ENCODE measurements around the gene GNPTG. TPM values are rescaled to one million over a fixed set of nuclear protein-coding genes. Genes with fewer than 3 reads are reported as not detected.

GNPTG gene
- total RNA-seq, 1 donor from 2014 or later, result 101 TPM

DNA sequence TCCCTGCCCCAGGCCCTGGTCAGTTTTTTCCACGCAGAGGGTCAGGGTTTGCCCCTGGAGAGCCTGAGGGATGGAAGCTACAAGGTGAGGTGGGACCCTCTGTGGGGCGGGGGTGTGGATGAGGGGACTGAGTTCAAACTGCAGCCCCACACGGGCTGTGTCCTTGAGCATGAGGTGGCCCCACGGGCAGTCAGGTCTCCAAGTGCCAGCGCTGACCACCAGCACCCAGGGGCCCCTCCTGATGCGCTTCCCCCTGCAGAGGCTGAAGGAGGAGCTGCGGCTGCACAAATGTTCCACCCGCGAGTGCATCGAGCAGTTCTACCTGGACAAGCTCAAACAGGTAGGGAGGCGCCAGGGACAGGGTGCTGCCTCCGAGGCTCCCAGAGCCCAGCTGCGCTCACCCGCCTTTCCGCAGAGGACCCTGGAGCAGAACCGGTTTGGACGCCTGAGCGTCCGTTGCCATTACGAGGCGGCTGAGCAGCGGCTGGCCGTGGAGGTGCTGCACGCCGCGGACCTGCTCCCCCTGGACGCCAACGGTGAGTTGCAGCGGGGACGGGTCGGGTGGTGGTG, 4.4 kb upstream of the GNPTG start:
- no peak for DNase-seq (ENCODE audit: low read depth)

DNA sequence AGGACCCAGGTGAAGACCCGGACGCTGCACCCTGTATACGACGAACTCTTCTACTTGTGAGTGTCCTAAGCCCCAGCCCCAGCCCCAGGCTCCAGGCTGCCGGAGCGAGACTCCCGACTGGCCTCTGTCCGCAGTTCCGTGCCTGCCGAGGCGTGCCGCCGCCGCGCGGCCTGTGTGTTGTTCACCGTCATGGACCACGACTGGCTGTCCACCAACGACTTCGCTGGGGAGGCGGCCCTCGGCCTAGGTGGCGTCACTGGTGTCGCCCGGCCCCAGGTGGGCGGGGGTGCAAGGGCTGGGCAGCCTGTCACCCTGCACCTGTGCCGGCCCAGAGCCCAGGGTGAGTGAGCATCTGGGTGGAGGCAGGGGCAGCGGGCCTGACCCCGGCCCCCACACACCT, 3.8 kb upstream of the GNPTG start:
- DNase-seq (ENCODE audit: low read depth), result no peak

DNA sequence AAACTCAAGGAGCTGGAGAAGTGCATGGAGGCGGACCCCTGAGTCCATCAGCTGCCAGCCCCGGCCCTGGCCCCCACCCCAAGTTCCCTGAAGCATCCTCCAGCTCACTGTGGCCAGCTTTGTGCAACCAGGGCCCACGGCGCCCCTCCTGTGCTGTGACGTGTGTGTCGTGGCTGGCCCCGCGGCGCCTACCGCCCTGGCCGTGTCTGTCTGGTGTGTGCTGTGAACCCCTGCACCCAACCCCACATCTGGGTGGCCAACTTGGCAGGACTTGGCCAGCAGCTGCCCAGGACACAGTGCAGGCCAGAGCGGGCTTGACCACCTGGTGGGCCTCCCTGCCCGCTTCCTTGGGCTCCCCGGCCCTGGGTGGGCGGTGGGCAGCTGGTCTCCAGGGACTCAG, 3.3 kb upstream of the GNPTG start:
- no peak for DNase-seq (ENCODE audit: low read depth)

DNA sequence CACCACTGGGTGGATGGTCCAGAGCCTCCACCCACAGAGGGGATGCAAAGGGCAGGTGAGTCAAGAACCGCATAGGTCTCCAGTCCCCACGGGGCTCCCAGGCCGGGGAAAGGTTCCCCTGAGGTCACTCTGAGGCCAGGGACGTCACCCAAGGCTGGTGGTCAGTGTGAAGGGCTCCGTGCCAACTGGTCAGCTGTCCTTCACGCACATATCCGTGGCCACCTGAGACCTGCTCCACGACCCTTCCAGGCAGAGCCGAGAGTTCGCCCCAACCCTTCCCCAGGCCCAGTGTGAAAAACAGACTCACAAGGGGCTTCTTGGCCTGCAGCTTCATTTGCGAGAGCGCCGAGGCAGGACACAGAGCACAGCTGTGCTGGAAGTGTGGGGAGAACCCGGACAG, 2.8 kb upstream of the GNPTG start:
- DNase-seq (ENCODE audit: low read depth), result no peak

DNA sequence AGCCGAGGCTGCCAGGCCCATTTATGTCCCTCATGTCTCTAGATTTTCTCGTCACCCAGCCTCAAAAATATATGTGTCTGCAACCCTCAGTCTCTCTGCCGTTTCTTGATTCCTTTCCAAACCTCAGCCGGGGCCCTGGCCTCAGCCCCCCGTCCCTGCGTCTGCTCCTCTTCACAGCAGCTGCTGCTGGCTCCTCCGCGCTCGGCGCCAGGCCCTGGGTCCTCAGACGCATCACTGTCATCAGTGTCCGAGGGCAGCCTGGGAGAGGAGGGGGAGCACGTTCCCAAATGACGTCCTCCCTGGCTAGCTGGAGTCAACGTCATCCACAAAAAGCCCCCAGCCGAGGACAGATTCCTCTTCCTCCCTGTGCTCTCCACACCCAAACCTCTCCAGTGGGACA, 2.4 kb upstream of the GNPTG start:
- no peak for DNase-seq (ENCODE audit: low read depth)

DNA sequence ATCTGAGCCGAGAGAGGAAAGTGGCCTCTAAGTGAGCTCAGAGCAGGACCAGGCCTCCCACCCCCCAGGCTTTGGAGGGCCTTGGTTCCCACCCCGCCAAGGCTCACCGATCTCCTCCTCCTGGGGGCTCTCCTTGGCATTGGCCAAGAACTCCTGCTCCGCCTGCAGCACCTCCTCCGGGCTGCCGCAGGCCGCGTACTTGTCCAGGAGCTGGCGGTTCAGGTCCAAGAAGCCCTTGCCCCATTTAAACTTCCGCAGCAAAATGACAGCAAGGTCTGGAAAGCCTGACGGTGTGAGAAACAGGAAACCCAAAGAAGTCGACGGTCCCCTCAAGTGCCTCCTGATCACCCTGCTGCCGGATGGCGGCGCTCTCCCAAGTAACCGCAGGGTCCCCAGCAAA, 1.8 kb upstream of the GNPTG start:
- DNase-seq (ENCODE audit: low read depth), result no peak

DNA sequence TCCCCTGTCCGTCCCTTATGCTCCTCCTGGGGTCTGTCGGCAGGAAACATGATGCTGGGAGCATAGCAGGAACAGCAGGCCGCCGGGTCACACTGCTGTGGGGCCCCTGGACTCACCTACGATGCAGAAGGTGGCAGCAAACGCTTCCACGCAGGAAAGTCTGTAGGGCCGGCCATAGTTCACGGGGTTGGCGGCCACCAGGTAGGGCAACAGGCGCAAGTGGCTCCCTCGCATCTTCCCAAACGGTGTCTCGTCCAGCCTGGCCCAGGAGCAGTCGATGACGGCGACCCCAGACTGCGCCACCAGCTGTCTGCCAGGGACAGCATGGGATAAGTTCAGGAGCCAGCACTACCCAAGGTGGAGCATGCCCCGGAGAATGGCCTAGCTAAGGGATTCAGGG, 1.0 kb upstream of the GNPTG start:
- DNase-seq (ENCODE audit: low read depth), result no peak

DNA sequence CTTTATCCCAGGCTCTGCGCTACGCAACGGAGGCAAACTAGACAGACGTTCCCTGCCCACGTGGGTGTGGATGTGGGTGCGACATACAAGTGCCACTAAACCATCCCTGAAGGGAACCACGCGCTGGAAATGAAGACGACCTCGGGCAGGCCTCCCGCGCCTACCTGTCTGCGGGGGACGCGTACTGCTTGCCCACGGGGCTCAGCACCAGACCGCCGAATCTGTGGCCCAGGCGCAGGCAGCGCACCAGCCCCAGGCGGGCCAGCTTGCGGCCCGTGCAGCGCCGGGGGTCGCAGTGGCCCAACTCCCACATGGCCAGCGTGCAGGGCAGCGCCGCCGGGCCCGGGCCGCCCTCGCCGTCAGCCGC, 533 bp upstream of the GNPTG start:
- no peak for DNase-seq (ENCODE audit: low read depth)

DNA sequence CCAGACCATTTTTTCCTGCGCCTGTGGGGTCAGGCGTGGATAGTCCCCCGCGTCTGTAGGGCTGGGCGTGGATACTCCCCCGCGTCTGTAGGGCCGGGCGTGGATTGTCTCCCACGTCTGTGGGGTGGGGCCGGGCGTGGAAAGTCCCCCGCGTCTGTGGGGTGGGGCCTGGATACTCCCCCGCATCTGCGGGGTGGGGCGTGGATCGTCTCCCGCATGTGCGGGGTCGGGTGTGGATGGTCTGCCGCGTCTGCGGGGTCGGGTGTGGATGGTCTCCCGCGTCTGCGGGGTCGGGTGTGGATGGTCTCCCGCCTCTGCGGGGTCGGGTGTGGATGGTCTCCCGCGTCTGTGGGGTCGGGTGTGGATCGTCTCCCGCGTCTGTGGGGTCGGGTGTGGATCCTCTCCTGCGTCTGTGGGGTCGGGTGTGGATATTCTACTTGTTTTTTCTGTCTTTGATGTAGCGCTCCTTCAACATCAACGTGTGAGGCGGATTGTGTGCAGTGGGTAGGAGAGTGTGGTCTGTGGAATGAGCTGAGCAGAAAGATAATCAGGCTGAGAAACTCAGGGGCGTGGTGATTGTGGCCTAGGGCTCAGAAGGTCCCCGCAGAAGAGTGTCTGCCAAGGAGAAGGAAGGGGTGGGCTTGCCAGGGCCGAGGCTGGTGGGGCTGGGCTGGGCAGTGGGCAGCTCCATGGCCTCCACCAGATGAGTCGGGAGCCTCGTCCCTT, 3.2 kb downstream of the GNPTG start:
- no peak for DNase-seq (ENCODE audit: low read depth)

DNA sequence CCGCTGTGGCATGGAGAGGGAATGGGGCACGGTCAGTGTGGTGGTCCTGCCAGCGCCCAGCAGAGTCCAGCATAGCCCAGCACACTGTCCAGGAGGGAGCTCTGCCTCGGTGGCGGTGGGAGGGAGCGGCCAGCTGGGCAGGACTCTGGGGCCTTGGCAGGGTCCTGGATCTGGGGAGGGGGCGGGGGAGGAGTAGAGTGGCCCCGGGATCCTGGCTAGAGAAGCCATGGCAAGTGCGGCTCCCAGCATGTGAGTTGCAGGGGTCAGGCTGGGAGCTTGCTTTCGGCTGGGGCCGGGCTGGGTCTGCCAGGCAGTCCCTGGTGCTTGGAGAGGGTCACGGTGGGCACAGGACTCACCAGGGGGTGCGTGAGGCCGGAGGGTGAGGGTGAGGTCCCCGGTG, 3.9 kb downstream of the GNPTG start:
- DNase-seq (ENCODE audit: low read depth), result no peak

DNA sequence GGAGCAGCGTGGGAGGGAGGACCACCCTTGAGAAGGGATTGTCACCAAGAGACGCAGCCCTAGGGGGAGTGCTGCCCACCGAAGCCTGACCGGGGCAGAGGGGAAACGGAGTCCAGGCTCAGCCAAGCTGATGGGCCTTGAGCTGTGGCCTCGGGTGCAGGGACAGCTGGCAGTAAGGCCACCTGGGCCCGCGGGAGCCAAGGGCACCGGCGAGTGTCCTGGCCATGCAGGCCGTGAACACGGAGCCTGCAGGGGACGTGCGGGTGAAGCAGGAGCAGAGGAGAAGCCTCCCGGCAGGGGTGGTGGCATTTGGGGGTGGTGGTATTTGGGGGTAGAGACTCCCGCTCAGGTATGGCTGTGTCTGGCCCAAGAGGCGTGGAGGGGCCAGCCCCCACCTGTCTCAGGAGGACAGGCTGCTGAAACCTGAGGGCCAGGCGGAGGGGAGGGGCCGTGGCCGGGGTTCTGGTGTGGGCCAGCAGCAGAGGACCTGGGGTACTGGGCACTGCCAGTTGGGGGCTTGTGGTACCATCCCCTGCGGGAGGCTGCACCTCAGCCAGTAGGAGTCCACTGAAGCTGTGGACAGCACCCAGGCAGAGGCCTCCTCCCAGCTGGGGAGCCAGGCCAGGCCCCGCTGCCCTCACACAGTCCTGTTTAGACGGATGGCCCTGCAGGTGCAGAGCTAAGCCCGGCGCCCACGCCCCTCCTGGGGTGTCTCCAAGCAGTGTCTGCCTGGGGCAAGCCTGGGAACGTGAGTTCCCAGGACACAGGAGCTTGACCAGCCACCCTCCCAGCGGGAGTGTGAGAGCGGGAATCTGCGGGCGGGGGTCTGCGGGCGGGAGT, 4.5 kb downstream of the GNPTG start:
- DNase-seq (ENCODE audit: low read depth), result no peak

DNA sequence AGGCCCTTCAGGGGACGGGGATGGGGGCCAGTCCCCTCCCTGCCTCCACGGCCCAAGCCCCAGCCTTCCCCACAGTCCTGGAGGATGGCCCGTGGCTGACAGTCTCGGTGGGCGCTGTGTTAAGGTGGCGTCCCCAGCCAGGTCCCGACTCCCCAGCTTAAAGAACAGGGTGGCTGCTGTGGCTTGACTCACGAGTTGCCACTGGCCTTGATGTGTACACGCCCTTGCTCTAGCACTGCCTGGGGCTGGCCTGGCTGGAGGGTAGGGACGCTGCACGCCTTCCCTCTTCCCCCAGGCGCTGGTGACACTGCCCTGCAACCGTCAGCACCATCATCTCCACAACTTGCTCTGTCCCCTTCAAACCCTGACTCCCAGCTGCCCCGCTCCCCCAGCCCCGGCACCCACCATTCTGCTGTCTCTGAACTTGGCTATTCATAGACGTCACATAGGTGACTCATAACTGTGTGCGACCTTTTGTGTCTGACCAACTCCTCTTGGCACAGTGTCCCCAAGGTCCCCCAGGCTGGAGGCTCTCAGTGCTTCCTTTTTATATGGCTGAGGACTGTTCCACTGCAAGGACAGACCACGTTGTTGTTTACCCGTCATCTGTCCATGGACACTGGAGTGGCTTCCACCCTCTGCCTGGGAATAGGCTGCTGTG, 6.3 kb downstream of the GNPTG start:
- no peak for DNase-seq (ENCODE audit: low read depth)

DNA sequence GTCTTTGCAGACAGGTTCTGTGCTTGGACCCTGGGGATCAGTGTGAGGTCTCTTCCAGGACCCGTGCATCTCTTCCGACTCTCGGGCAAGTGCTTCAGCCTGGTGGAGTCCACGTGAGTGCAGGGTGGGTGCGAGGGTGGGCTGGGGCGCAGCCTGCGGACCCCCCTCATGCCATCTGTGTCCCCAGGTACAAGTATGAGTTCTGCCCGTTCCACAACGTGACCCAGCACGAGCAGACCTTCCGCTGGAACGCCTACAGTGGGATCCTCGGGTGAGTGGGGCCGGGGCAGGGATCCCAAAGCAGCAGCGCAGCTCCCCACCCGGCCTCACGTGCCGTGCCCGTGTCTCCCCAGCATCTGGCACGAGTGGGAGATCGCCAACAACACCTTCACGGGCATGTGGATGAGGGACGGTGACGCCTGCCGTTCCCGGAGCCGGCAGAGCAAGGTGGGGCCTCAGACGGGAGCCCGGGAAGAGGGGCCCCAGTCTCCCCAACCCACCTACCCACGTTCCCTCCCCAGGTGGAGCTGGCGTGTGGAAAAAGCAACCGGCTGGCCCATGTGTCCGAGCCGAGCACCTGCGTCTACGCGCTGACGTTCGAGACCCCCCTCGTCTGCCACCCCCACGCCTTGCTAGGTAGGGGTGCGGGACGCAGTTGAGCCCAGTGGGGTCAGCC, 10.1 kb downstream of the GNPTG start:
- no peak for DNase-seq (ENCODE audit: low read depth)

DNA sequence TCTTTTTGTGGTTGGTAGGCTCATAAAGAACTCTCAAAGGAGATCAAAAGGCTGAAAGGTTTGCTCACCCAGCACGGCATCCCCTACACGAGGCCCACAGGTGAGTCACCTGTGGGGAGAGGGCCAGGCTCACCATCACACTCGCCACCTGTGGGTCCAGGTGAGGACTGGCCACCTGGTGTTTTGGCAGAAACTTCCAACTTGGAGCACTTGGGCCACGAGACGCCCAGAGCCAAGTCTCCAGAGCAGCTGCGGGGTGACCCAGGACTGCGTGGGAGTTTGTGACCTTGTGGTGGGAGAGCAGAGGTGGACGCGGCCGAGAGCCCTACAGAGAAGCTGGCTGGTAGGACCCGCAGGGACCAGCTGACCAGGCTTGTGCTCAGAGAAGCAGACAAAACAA, 11.1 kb downstream of the GNPTG start:
- DNase-seq (ENCODE audit: low read depth), result no peak

DNA sequence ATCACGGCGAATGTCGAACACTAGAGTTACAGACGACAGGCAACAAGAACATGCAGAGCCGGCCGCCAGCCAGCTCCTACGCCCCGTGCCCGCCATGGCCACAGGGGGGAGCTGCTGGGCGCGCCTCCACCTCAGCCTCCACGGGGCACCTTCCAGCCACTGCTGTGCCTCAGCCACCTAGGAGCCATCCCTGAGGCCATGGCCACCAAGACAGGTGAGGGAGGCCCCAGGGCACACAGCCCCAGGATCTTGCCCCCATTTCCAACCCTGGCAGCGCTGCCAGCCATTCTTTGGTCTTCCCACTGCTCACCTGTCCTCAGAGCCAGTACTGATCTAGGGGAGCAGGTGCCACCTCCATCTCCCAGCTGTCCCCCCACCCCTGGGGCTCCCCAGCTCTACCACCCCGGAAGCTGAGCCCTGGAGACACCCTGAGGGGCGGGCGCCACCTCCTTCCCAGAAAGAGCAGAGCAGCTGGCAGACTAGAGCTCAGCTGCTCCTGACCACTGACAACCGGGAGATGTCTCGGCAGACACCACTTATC, 11.8 kb downstream of the GNPTG start:
- DNase-seq (ENCODE audit: low read depth), result no peak

DNA sequence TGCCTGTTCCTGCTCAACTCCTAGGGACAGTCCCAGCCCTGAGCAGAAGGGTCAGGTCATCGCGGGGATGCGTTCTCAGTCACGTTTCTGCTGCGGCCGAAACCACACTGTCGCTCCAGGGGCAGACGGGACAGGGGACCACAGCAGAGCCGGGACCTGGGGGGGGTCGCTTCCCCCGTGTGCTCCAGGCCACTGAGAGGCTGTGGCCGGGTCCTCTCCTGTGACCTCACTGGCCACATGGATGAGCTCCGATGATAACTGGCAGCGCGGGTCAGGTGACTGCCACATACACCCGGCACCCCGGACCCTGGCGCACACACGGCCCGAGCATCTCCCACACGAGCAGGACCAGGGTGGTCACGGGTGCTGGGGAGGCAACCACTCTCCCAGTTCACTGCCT, 12.8 kb downstream of the GNPTG start:
- no peak for DNase-seq (ENCODE audit: low read depth)

DNA sequence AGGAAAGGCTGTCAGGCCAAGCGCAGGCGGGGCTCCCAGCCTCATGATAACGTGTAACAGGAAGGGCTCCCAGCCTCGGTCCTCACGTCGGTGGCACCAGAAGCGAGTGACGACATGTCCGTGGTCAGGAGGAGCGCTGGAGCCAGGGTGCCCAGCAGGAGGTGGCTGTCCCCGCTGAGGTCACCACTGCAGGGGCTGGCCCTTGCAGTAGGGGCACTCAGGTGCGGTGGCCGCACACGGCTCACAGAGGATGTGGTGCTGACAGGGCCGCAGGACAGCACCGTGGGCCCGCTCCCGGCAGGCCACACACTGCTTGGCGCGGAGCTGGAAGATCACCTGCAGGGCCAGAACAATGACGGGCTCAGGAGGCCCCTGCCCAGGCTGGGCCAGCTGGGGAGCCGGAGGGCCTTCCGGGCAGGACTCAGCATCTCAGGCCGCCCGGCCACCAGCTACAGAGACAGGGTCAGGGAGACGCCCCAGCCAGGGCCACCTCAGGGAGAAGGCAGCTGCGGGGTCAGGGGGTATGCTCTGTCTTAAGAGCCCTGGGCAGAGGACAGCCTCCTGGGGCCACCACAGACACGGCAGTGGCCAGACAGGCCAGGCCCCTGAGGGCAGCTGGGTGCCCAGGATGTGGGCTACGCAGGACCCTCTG, 14.5 kb downstream of the GNPTG start:
- DNase-seq (ENCODE audit: low read depth), result no peak

DNA sequence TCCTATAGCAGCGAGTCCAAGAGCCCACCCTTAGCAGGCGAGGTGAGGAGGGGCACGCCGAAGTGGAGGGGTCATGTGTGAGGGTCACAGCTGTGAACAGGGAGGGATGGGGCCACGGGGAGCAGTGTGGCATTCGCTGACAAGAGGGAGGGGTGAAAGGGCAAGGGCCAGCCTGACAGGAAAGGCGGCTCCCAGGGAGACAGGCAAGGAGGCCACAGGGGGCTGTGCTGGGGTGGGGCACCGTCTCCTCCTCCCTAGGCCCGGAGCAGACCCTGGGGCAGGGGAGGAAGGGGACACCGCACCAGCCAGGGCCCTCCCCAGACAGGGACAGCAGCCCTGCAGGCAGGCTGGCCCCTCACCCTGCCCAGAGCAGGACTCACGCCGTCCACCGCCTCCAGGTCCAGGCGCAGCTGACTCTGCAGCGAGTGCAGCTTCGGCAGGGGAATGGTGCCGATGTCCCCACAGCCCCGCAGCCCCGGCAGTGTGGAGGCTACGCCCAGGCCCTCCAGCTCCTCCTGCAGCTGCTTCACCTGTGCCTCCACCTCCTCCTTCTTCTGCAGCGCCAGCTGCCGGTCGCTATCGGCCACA, 15.1 kb downstream of the GNPTG start:
- DNase-seq (ENCODE audit: low read depth), result no peak

DNA sequence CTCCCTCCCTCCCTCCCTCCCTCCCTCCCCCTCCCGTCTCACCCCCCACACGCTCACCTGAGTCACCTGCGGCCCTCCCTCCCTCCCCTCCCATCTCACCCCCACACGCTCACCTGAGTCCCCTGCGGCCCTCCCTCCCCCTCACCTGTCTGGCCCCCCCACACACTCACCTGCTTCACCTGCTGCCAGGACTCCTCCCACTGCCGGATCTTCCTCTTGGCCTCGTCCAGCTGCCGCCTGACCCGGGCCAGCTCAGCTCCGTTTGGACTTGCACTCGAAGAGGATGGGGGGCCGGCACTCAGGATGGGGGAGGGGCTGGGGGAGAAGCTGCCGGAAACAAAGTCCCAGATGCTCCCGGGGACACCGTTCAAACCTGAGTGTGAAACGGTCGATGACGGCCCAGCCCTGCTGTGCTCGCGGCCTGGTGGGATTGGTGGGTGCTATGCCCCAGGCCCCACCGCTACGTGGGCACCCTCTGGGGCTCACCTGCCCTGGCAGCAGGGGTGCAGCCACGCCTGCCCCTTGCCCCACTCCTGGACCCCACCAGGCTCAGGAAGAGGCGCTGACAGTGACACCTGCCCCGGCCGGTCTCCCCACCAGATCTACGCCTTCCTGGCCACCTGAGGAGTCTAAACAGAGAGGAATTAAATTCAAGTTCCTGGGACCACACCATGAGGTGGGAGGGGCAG, 15.9 kb downstream of the GNPTG start:
- no peak for DNase-seq (ENCODE audit: low read depth)
